NCI-H774 (cell line): ENCODE measurements around the gene MLYCD.

ENCODE experiments used
- DNase-seq: peaks from one replicate; lab custom pipeline; 2025; lab: John Stamatoyannopoulos, UW

The MLYCD gene

DNA sequence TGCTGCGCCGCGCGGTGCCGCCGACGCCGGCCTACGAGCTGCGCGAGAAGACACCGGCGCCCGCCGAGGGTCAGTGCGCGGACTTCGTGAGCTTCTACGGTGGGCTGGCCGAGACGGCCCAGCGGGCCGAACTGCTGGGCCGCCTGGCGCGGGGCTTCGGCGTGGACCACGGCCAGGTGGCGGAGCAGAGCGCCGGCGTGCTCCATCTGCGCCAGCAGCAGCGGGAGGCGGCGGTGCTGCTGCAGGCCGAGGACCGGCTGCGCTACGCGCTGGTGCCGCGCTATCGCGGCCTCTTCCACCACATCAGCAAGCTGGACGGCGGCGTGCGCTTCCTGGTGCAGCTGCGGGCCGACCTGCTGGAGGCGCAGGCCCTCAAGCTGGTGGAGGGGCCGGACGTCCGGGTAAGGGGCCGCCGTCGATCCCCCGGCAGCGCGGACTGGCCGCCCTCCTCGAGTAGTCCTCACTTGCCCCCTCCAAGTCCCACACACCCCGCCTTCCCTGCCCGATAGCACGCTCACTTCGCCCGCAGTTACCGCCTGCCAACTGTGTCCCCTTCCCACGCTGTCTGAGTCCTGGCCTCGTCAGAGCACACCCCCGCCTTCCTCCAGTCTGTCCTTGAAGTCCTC lies 470 bp downstream of the MLYCD start:
- no peak for DNase-seq

DNA sequence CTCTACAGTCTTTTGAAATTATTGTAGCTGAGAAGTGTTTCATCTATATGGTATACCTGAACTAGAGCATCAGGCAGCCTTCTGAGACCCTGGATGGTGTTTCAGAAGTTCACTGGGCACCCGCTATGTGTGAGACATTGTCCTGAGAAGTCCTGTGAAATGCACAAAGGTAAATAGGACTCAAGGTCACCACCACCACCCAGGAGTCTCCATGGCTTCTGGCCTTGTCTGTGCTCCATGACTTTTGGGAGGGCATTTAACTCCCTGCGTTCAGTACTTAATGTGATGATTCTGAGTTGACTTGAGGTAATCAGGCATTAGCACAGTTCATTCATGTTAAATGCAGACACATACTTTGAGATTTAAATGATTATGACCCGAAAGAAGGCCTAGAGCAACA lies 1.1 kb downstream of the MLYCD start:
- DNase-seq: no peak

DNA sequence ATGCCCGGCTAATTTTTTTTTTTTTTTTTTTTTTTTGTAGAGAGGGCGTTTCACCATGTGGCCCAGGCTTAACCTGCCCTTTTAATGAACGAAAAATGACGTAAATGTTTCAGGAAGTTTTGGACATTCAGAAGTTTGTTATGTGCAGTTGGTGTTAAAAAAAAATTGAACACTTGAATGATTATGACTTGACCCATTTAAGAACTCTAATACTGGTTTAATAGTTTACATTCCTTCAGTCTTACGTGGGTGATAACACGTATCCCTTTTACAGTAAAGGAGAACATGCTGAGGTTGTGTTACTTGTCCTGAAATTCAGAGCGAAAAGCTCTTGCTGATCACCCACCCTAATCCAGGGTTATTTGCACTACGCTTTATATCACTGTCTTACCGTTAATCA lies 1.7 kb downstream of the MLYCD start:
- no peak for DNase-seq

DNA sequence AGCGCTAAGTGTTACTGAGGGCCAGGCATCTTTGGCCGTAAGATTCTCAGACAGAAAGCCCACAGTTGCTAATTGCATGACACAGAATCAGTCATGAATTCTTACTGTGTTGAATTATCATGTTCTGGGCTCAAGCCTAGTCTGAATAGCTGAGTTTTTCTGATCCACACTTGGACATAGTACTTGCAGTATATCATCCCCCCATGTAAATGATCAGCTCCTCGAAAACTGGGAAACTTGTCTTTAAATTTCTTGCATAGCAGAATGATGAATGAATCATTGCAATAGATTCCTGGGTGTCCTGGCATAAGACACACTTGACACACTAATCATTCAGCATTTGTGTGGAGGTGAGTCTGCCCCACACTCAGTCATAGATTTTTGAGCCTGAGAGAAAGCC lies 2.2 kb downstream of the MLYCD start:
- DNase-seq: no peak

DNA sequence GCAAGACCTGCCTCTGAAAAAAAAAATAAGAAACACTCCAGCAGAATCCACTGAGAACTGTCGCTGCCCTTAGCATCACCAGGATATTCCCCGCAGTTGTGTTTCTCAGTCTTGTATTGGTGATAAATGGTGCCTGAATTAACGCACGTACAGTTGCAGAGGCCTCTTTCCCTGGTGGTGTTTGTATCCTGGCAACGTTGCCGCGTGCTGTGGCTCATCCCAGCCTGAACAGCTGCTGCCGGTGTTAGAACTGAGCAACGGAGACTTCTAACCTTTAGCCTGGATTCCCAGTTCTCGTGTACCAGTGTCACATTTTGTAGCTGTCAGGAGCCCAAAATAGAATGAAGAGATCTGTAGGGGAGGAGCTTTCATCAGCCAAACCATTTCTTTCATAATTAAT lies 4.8 kb downstream of the MLYCD start:
- DNase-seq: no peak

DNA sequence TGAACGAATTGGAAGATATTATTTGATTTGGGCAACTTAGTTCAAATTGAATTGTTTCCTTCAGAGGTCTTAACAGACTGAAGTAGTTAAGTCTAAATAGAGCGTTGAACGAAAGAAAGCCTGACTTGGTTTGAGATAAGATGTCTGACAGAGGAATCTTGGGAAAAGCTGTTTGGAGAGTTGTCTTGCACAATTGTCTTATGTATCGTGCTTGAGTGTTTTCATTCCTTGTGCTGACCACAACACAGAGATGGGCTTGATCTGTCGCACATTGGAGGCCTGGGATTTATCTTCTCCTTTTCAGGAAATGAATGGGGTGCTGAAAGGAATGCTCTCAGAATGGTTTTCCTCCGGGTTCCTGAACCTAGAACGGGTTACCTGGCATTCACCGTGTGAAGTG lies 7.8 kb downstream of the MLYCD start:
- no peak for DNase-seq

DNA sequence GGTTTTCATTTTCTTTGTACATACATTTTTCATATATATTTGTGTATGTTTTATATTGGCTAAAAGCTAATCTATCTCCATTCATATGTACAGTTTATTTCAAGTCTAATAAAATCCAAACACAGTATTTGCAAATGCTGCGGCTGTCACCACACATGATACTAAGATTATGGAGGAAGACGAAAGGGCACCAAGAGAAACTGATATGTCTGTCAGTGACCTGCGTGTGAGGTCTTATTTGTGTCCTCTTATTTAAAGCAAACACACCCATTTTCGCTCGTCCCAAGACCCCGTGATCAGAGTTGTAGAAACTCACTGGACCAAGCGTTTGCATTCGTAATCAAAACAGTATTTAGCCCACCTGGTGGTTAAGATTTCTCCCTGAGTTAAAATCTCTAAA lies 8.2 kb downstream of the MLYCD start:
- no peak for DNase-seq

DNA sequence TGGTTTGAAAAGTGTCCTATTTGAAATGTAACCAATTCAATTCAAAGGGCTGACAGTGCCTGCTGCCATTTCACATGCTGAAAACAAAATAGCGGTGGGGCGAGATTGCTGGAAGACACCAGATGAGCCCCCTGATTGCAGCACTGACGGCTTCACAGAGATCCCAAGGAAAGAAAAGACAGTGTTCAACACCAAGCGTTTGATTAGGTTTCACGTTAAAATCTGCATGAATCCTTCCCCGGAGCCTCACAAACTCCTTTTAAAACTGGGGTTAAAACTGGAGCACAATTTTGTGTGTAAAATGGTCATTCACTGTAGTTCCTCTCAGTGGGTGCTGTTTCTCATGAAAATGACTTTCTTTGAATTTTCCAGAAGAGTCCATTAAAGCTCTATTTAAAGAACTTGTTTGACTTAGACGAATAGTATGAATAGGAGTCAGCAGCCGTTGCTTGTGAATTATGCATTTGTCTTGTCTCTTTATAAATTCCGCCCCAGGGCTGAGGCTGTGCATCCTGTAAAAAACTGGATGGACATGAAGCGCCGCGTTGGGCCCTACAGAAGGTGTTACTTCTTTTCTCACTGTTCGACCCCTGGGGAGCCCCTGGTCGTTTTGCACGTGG lies 8.8 kb downstream of the MLYCD start:
- DNase-seq: no peak

DNA sequence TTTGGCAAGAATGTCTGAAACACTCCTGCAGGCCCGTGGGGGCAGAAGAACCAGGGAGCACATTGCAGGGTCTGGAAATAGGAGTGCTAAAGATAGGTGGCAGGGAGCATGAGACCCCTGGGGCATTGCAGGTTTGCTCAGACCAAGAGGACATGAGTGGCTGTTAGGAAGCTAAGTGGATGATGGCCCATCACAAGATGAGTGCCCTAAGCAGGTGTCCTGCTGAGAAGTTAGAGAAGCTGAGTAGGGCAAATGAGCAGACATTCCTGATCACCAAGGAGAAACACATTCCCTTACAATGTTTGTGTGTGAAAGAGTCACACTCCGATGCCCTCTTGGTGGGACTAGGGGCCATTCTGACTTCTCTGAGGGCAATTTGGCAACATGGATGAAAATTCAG lies 9.9 kb downstream of the MLYCD start:
- DNase-seq: no peak

DNA sequence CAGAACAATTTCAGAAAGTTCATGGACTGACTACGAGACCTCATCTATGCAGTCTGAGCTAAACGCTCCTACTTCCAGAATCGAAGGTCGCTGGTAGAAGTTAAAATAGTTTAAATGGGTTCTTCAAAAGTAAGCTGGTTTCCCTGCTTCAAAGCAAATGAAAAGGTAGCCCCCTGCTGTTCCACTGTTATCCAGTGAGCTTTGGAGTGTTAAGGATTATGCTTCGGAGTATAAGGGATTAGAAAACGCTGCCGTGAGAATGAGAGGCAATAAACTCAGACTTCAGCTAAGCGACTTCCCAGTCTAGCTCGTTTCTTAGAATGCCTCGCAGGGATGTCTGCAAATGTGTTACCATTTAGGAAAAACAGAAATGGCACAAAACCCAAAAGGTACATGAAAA lies 12.4 kb downstream of the MLYCD start:
- no peak for DNase-seq

DNA sequence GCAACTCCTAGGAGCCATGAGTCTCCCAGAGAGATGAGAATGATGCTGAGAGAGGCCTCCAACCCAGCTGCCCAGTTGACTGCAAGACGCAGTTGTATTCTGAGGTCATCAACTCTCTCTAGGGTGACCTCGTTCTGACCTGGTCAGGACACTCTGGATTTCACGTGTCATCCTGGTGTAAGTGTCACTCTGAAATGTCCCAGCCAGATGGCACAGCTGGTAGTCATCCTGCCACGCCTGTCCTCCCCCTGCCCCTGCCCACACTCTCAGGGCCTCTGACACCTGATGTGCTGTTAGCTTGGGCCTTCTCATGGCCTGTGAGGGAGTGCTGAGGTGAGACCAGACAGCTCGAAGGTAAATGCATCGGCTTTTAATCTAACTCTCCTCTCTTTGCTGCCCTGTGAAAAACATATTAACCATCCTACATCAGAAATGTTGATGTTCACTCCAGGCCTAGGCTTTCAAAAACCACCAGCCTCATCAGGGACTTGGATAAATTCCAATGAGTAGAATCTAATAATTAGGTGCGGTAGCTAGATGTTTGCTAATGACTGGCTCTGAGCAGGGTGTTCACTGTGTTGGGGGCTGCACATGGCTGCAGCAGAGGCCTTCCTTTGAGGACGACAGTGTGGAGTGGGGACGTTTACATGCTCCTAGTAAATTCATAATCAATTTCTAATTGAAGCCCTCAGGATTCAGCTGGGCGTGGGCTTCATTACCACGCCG lies 13.8 kb downstream of the MLYCD start:
- DNase-seq: no peak

DNA sequence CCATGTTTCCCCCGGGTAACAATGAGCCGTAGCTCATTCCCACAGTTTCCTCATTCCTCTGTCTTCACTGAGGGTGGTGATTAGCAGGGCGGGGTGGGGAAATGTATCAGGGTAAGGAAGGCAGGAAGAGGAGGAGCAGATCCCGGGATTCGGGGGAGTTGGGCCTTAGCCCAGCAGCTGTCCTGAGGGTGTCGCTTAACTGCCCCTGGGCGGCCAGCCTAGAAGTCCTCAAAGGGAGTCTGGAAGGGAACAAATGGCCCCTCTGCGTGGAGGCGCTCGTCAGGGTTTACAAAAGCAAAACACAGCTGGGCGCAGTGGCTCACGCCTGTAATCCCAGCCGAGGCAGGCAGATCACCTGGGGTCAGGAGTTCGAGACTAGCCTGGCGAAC lies 14.3 kb downstream of the MLYCD start:
- DNase-seq: no peak

DNA sequence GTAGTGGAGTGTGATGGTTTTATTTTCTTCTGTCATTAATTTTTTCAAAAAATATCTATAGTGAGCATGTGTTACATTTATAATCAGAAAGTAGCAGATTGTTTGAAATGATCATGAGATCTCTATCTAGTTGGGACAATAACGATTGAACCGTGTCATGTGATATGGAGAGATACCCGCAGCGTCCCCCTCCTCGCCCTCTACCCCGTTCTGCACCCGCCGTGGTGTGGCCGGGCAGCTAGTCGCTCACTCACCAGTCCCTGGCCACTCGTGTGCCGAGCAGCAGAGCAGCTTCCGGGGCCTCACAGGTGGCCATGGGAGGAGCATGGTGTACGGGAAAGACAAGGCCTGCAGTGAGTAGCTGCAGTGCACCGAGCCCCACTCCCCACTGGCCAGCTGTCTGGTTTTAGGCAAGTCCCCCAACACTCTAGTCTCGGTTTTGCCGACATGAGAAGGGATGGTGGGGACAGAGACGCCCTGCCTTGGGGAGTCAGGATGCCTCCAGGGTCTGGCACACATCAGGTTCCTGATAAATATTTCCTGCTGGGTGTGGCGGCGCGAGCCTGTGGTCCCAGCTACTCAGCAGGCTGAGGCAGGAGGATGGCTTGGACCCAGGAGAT lies 15.3 kb downstream of the MLYCD start:
- DNase-seq: no peak

DNA sequence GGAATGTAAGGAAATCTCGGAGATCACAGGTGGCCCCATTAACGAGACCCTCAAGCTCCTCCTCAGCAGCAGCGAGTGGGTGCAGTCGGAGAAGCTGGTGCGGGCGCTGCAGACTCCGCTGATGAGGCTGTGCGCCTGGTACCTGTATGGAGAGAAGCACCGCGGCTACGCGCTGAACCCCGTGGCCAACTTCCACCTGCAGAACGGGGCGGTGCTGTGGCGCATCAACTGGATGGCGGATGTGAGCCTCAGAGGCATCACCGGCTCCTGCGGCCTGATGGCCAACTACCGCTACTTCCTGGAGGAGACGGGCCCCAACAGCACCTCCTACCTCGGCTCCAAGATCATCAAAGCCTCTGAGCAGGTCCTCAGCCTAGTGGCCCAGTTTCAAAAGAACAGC lies 16.2 kb downstream of the MLYCD start:
- no peak for DNase-seq

DNA sequence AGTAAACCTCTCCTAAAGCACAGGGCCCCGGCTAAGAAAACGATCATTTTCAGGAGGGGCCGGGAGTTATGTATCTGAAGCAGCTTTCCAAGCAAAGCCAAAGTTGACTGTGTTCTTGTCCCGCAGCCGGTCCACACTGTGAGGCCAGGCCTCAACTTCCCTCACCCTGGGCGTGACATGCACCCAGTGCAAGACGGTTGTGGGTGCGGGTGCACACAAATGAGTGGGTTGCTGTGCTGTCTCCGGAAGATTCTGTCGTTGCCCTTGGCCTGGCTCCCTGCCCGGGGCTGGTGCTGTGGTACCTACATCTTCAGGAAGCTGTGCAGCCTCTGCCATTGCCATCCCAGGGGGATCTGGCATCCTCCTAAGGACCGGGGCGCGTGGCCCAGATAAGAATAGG lies 16.6 kb downstream of the MLYCD start:
- DNase-seq: no peak

DNA sequence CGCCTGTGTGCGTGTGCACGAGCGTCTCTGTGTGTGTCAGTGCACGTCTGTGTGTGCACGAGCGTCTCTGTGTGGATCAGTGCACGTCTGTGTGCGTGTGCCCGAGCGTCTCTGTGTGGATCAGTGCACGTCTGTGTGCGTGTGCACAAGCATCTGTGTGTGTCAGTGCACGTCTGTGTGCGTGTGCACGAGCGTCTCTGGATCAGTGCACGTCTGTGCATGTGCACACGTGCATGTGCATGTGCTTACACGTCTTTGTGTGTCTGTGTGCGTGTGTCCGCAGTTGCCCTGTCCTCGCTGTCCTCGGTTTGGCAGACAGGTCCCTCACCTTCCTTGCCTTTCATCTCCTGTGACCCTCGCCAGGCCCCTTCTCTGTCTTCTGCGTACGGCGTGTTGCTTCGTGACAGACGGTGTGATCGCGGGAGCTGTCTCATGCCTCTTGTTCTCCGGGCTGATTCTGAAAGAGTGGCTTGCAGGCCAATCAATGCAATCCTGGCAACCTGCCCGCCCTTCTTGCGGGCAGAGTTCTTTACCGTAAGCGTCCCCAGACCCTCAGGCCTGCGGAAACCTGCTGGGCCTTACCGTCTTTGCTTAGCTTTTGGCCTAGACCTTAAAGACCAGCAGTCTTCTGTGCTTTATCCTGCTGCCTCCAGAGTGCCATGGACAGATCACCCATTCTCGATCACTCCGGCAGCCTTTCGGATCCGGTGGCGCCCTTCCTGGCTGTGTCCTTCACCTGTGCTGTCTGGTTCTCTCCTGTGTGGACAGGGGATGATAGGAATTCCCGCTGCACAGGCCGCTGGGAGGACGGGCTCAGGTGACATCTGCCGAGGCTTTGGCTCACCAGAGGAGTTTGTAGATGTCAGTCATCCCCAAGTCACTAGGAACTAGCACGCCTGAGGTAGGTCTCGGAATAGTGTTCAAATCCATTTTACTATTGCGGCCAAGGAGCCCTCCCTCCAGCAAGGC lies 18.5 kb downstream of the MLYCD start:
- DNase-seq: no peak

DNA sequence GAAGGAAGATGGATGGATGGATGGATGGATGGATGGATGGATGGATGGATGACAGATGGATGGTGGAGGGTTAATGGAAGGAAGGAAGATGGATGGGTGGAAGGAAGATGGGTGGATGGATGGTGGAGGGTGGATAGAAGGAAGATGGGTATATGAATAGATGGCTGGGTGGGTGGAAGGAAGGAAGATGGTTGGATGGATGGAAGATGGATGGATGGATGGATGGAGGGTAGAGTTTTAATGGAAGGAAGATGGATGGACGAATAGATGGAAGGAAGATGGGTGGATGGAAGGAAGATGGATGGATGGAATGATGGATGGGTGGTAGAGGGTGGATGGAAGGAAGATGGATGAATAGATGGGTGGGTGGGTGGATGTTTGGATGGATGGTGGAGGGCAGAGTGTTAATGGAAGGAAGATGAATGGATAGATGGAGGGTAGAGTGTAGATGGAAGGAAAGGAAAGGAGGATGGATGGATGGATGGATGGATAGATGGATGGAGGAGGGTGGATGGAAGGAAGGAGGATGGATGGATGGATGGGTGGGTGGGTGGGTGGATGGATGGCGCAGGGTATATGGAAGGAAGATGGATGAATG lies 22.1 kb downstream of the MLYCD start:
- DNase-seq: no peak

DNA sequence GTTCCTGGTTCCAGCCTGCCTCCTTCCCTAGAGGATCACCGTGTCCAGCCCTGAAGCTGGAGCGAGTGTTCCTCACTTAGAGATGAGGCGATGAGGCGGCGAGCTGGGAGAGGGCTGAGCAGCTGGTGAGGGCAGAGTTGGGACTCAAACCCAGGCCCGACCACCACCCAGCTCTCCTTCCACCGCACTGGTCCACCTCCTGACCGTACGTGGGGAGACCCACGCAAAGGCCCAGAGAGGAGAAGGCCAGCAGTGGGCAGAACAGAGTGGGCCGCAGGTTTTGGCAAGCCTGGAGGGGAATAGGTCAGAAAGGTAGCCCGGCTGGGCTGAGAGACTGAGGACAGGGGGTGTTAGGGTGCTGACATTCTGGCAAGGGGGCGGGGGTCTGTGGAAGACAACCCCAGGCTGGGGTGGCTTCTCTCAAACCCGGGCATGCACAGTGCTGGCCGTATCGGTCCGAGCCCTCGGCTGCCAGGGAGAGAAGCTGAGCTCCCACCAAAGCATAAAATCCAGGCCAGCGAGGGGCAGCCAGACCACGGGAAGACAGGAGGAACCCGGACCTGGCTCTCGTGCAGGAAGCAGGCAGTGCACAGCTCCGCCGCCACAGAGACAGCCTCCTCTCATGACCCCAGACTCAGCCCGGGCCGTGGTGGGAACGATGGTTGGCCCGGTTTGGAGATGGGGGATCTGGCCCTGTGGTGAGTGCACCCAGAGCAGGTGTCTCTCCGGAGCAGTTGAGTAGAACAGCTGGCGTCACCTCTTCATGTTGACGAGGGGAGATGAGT lies 24.9 kb downstream of the MLYCD start:
- DNase-seq: no peak

DNA sequence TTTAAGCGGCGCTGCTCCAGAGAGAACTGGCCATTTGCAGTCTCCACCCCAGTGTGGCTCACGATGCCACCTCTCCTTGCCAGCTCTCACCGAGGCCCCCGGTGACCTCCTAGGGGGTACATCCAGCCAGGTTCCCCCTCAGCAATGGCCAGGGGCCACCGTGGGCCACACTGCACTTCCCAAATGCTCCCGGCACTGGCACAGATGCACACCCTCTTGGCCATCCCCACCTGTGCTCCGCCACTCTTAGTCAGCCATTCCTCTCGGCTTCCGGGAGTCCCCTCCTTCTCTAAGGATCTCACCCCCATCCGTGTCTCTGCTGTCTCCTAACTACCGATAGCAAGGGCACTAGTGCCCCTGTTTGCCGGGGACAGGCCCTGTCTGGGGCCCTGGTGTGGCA lies 25.8 kb downstream of the MLYCD start:
- no peak for DNase-seq

DNA sequence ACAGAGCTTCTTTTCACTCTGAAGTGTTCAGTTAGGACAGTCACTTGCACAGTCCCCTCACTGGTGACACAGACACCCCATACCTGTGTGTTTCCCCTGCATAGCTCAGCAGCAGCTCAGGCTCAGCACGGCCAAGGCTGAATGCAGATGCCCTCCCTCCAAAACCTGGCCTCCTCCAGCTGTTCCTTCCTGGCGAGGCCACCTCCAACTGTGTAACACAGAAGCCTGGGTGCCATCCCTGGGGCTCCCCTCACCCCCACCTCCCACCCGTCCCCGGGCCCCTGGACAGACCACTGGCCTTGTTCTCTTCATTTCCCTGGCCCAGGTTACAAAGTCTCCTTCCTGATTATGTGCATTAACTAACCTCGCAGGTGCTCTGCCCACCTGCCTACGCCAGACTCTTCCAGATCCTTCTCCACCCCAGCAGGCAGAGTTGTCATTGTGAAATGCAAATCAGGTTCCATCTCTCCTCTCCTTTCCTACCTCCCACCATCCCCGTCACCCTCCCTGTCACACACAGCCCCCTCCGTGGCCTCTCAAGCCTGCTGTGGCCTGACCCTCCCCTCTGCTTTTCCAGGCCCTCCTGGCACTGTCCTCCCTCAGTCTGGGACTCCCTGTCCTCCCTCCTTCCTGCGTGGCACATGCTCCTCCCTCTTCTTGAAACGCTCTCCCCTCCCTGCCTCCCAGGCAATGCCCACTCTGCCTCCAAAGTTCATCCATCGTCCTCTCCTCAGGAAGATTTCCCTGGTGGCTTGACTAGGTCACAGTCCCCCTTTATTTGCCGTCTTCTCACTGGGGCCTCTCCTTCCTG lies 26.4 kb downstream of the MLYCD start:
- no peak for DNase-seq
